ENCODE measurements around the gene CCL11.

Gene CCL11

DNA sequence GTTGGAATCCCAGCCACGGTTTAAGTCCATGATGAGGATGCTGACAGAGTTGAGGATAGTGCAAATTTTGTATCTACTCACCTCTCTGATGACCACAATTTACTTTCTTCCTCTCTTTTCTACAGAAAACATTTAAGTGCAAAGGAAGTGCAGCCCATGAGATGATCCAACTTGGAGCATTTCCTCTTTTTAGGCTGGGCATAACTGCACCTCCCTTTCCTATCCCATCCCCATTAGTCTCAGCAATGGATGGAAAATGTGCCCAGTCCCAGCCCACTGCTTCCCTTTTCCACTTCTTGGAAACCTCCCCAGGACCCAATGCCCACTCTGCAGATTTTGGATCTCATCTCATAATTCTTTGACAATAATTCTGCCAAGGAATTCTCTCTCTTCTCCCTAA lies 17.1 kb downstream of the CCL11 start:
- no peaks in the 10 kb centered on the region for H3F3A ChIP-seq (ENCODE audit: insufficient read depth)
- no peaks in the 10 kb centered on the region for H3K79me2 ChIP-seq (ENCODE audit: insufficient read depth, low read length)
- H3K4me3 ChIP-seq (ENCODE audit: insufficient read depth, low read length, poor library complexity, severe bottlenecking) = no peak overlapping the region
- H3K4me2 ChIP-seq (ENCODE audit: low read depth, low read length, poor library complexity, severe bottlenecking) = no peak overlapping the region
- no peaks in the 10 kb centered on the region for H3K9me3 ChIP-seq (ENCODE audit: insufficient read depth, low read length)
- H2AFZ ChIP-seq (ENCODE audit: low read depth, low read length, severe bottlenecking) = no peak overlapping the region
- no peak for TF ChIP-seq EZH2phosphoT487 (conservative IDR thresholded peaks at IDR 0.05; ENCODE audit: low read length)
- TF ChIP-seq, protein P1, sequence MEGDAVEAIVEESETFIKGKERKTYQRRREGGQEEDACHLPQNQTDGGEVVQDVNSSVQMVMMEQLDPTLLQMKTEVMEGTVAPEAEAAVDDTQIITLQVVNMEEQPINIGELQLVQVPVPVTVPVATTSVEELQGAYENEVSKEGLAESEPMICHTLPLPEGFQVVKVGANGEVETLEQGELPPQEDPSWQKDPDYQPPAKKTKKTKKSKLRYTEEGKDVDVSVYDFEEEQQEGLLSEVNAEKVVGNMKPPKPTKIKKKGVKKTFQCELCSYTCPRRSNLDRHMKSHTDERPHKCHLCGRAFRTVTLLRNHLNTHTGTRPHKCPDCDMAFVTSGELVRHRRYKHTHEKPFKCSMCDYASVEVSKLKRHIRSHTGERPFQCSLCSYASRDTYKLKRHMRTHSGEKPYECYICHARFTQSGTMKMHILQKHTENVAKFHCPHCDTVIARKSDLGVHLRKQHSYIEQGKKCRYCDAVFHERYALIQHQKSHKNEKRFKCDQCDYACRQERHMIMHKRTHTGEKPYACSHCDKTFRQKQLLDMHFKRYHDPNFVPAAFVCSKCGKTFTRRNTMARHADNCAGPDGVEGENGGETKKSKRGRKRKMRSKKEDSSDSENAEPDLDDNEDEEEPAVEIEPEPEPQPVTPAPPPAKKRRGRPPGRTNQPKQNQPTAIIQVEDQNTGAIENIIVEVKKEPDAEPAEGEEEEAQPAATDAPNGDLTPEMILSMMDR (IDR thresholded peaks at IDR 0.05; ENCODE audit: insufficient read depth, low read length, poor library complexity, severe bottlenecking) = no peak
- H3K9ac ChIP-seq (ENCODE audit: low read length) = no peak overlapping the region
- H3K27ac ChIP-seq (ENCODE audit: low read depth, low read length) = no peak overlapping the region
- no peaks in the 10 kb centered on the region for H4K20me1 ChIP-seq (ENCODE audit: low read depth, low read length)
- no peaks in the 10 kb centered on the region for H3K9me2 ChIP-seq (replicated peaks; ENCODE audit: insufficient read depth, low read length)
- H3K27me3 ChIP-seq (ENCODE audit: low read length) = no peaks in the 10 kb centered on the region
- no peaks in the 10 kb centered on the region for H3K36me3 ChIP-seq (ENCODE audit: low read length)

DNA sequence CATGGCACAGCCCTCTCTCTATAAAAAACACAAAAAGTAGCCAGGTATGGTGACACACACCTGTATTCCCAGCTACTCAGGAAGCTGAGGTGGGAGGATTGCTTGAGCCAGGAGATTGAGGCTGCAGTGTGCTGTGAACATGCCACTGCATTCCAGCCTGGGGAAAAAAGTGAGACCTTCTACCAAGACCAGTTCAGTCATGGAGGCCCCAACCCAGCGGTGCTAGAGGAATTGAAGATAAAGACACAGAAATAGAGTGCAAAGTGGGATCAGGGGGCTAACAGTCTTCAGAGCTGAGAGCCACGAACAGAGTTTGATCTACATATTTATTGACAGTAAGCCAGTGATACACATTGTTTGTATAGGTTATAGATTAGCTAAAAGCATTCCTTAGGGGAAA lies 18.1 kb downstream of the CCL11 start:
- no peaks in the 10 kb centered on the region for H3K36me3 ChIP-seq (ENCODE audit: low read length)
- no peak overlapping the region for H3K4me2 ChIP-seq (ENCODE audit: low read depth, low read length, poor library complexity, severe bottlenecking)
- no peak overlapping the region for H3K27ac ChIP-seq (ENCODE audit: low read depth, low read length)

DNA sequence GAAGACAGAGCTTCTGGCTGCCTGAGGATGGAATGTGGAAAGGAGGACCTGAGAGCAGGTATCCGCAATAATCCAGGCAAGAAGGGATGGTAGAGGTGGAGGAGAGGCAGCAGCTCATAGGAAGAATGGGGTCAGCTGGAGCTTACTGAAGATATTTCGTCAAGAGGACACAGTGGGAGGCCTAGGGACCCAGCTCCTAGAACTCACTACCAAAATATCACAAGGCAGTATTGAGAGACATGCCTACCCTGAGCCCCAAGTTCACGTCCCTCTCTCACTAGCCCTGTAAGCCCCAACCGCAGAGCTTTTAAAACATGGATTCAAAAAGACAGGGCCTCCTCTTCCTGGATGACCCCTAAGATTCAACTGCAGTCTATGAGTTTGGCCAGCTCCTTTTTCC lies 19.5 kb downstream of the CCL11 start:
- H3K4me3 ChIP-seq (ENCODE audit: insufficient read depth, low read length, poor library complexity, severe bottlenecking) = no peak overlapping the region
- H3F3A ChIP-seq (ENCODE audit: insufficient read depth) = no peaks in the 10 kb centered on the region
- no peaks in the 10 kb centered on the region for H3K9me3 ChIP-seq (ENCODE audit: insufficient read depth, low read length)
- no peaks in the 10 kb centered on the region for H3K9me2 ChIP-seq (replicated peaks; ENCODE audit: insufficient read depth, low read length)
- H2AFZ ChIP-seq (ENCODE audit: low read depth, low read length, severe bottlenecking) = no peak overlapping the region
- TF ChIP-seq EZH2phosphoT487 (conservative IDR thresholded peaks at IDR 0.05; ENCODE audit: low read length) = no peak
- TF ChIP-seq, protein P1 (IDR thresholded peaks at IDR 0.05; ENCODE audit: insufficient read depth, low read length, poor library complexity, severe bottlenecking) = no peak
- no peaks in the 10 kb centered on the region for H3K36me3 ChIP-seq (ENCODE audit: low read length)
- H4K20me1 ChIP-seq (ENCODE audit: low read depth, low read length) = no peaks in the 10 kb centered on the region
- H3K27ac ChIP-seq (ENCODE audit: low read depth, low read length) = no peak overlapping the region
- no peaks in the 10 kb centered on the region for H3K79me2 ChIP-seq (ENCODE audit: insufficient read depth, low read length)
- no peak overlapping the region for H3K4me2 ChIP-seq (ENCODE audit: low read depth, low read length, poor library complexity, severe bottlenecking)
- H3K9ac ChIP-seq (ENCODE audit: low read length) = no peak overlapping the region
- H3K27me3 ChIP-seq (ENCODE audit: low read length) = no peaks in the 10 kb centered on the region

More for the DNA sequence above, 18.1 kb downstream of the CCL11 start:
- no peak overlapping the region for H3K4me3 ChIP-seq (ENCODE audit: insufficient read depth, low read length, poor library complexity, severe bottlenecking)
- H3F3A ChIP-seq (ENCODE audit: insufficient read depth) = no peaks in the 10 kb centered on the region
- H4K20me1 ChIP-seq (ENCODE audit: low read depth, low read length) = no peaks in the 10 kb centered on the region
- no peaks in the 10 kb centered on the region for H3K79me2 ChIP-seq (ENCODE audit: insufficient read depth, low read length)
- H3K27me3 ChIP-seq (ENCODE audit: low read length) = no peaks in the 10 kb centered on the region
- H3K9me3 ChIP-seq (ENCODE audit: insufficient read depth, low read length) = no peaks in the 10 kb centered on the region
- H3K9ac ChIP-seq (ENCODE audit: low read length) = no peak overlapping the region
- H3K9me2 ChIP-seq (replicated peaks; ENCODE audit: insufficient read depth, low read length) = no peaks in the 10 kb centered on the region
- TF ChIP-seq EZH2phosphoT487 (conservative IDR thresholded peaks at IDR 0.05; ENCODE audit: low read length) = no peak
- TF ChIP-seq, protein P1 (IDR thresholded peaks at IDR 0.05; ENCODE audit: insufficient read depth, low read length, poor library complexity, severe bottlenecking) = no peak
- H2AFZ ChIP-seq (ENCODE audit: low read depth, low read length, severe bottlenecking) = no peak overlapping the region
